Measurements from ENCODE around the gene PLEKHM2.

The PLEKHM2 gene

DNA sequence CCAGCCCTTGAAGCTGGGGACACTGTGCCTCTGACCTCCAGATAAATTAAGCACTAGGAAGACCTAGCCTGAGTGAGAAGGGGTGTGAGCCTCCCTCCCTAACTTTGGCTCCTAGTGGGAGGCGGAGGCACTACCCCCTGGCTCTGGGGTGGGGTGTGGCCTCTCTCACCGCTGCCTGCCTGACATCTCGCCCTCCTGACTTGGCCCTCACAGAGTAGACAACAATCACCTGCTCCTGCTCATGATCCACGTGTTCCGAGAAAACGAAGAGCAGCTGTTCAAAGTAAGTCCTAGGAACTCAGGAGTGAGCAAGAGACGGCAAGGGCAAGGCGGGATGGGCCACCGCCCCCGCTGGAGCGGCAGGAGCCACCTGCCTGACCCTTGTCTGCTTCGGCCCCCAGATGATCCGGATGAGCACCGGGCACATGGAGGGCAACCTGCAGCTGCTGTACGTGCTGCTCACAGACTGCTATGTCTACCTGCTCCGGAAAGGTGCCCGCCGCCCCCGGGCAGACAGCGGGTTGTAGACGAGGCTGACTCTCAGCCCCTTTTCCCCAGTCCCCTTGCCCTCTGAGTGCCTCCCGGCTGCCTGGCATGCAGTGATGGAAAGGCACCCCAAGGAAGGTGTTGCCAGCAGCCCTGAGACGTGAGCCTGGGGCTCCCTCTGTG, 43.9 kb downstream of the PLEKHM2 start:
- DNase-seq: no peak

DNA sequence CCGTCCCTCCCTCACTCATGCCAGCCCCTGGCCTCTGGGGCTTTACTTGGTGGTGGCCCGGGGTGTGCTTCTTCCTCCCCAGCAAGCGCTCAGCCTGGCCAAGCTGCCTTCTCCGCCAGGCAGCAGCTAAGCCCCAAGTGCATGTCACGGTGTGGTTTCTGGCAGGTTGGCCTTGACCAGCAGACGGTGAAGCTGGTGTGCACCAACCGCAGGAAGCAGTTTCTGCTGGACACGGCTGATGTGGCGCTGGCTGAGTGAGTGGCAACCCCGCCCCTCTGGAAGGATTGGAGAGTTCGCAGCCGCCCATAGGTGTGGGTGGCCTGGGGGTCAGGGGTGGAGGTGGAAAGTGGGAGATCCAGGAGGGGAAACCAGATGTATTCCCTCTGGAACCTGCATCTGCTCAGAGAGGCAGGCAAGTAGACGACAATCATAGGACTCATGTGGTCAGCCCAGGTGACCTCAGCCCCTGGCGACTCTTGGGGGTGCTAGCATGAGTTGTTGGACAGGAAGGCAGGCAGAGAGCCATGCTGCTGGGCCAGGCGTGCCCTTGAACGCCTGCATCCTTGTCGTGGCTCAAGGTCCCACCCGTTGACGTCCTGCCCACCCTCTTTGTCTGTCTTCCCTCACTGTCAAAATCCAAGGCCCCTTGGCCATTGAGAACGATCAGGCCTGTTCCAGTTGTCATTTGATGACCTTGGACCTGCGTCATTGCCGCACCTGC, 45.0 kb downstream of the PLEKHM2 start:
- no peak for DNase-seq

DNA sequence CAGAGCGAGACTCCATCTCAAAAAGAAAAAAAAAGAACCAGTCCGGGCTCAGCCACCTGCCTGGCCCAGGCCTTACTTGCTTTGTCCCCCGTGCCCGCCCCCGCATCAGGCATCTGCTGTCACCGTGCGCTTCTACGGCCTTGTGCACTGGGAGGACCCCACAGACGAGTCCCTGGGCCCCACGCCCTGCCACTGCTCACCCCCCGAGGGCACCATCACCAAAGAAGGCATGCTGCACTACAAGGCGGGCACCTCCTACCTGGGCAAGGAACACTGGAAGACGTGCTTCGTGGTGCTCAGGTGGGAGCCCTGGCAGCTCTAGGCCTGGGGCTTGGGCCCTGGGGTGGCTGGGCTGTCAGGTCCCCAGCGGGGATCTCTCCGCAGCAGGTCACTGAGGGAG, 46.3 kb downstream of the PLEKHM2 start:
- DNase-seq: no peak

DNA sequence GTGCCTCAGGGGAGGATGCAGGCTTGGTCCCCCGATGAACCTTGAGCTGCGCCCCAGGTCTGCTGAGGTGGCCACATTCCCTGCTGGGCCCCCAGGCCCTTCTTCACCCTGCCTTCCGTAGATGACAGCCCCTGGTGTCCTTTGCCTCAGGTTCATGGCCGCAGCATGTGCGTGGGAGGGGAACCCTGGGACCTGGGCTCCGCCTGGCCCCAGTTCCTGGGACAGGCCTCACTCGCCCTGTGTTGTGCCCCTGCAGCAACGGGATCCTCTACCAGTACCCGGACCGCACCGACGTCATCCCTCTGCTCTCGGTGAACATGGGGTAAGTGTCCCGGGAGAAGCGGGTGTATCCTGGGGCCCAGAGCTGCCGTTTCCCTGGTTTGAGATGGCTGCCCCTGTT, 46.8 kb downstream of the PLEKHM2 start:
- DNase-seq: no peak

DNA sequence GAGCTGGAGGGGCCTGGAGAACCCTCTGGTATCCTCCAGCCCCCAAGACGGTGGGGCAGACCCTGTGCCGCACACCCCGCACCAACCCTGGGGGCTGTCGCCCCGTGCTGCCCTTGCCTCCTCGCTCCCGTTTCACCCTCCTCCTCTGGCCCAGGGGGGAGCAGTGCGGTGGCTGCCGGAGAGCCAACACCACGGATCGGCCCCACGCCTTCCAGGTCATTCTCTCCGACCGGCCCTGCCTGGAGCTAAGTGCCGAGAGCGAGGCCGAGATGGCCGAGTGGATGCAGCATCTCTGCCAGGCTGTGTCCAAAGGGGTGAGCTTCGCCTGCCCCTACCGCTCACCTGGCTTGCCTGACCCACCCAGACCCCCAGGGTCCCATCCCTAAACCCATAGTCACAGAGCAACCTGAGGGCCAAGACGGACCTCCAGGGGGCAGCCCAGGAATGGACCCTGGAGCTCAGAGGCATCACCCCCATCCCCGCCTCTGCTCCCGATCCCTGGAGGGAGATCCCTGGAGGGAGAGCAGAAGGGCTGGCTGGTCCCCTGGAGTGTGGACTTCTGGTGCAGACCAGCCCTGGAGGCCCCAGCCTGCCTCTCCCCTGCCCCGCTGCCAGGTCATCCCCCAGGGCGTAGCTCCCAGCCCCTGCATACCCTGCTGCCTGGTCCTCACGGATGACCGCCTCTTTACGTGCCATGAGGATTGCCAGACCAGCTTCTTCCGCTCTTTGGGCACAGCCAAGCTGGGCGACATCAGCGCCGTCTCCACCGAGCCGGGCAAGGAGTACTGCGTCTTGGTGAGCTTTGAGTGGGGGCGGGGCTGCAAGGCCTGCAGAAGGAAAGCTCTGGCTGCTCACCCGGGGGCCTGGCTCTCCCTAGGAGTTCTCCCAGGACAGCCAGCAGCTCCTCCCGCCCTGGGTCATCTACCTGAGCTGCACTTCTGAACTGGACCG, 47.9 kb downstream of the PLEKHM2 start:
- no peak for DNase-seq

DNA sequence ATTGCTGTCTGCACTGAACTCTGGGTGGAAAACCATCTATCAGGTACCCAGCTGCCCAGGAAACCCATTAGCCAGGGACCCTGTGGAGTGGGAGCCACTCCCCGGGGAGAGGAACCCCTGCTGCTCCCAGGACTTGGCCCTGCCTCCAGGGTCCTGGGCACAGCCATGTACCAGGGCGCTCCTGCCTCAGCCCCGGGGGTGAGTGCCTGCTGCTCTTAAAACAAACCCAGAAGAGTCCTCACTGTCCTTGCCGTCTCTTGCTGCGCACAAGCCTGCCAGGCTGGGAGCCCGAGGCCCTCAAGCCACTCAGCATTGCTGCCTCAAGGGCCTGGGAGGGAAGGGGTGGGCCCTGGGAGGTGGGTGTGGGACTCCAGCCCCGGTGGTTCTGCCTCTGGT, 48.6 kb downstream of the PLEKHM2 start:
- no peak for DNase-seq

DNA sequence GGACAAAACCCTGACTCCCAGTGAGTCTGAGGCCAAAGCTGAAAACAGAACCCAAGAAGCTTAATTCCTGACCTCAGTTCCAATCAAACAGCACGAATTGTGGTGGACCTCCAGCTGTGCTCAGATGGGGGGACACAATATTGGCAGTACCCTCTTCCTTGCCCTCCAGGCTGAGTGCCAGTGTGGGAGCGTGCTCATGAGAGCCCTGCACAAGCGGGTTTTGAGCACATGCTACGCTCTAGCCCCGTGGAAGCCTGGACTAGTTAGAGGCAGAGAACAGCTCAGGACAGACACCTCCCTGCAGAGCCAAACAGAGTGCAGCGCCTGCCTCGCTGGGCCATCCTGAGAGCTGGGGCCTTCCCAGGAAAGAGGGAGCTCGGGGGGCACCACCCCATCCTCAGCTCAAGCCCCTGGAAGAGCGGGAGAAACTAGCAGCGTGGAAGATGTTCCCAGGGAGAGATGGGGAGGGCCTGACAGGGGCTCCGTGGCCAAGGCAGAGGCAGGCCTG, 49.2 kb downstream of the PLEKHM2 start:
- no peak for DNase-seq

DNA sequence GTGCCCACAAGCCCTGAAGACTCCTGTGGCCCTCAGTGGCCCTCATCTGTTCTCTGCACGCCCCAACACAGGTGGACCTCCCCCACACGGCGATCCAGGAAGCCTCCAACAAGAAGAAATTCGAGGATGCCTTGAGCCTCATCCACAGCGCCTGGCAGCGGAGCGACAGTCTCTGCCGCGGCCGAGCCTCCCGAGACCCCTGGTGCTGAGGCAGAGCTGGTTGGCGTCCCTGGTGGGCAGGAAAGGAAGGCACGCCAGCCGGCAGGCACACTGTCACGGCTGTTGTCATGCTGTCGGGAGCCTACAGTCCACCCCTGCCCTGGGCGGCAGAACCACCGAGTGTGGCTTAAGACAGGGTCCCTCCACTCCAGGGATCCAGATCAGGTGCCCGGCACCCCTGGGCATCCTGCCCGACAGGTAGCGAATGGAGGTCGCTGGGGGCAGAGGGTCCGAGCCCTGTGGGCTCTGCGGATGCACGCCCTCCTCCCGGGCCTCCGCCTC, 49.7 kb downstream of the PLEKHM2 start:
- DNase-seq: no peak

DNA sequence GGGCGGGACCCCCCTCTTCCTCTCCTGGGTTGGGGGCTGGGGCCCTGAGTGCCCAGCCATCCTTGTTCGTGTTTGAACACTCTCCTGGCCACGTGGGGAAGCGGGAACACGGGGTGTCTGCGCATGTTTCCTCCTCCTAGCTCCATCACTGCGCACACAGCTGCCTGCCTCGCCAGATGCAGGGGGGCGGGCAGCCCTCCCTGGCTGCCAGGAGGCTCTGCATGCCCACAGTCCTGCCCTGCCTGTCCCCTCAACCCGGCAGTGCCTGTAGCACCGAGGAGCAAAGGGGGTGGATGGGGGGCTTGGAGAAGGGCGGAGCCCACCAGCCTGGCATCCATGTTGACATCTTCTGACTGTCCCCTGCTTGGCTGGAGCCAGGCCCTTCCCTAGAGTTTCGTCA, 50.2 kb downstream of the PLEKHM2 start:
- no peak for DNase-seq

DNA sequence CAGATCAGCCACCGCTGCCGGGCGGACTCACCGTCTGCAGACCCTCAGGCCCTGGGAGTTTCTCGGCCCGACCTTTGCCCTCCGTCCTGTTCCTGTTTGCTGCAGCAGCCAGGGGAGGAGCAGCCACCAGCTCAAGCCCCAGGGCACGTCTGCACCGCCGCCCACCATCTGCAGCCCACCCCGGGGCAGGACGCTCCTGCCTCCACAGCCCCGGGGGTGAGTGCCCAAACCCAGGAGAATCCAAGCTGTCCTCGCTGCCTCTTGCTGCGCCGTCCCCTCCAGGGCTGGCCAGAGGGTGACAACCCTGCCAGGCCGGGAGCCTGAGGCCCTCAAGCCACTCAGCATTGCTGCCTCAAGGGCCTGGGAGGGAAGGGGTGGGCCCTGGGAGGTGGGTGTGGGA, 50.8 kb downstream of the PLEKHM2 start:
- no peak for DNase-seq

DNA sequence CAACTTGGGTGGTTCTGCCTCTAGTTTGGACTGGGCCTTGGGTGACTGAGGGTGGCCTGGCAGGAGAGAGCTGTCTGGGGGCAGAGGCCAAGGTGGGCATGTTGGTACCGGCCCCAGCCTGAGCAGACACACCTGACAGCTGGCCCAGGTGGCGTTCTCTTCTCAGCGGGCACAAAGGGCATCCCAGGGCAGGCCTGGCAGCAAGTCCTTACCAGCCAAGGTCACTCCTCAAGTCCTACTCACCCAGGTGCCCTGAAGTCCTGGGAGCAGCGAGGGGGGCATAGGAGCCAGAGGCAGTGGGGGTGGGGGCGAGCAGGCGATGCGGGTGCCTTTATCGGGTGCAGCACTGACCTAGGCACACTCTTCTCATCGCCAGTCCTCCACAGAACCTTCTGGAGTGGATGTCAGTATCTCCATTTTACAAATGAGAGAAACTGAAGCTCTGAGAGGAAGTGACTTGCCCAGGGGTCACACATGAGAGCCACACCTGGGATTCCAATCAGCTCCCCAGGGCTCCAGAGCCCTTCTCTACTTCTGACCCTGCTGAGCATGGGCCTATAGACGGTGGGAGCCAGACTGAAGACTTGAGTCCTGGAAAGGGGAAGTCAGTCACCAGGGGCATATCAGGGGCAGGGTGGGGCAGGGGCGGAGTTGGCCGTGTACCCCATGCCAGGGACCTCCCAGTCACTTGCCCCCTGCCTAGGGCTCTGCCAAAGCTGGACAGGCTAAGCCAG, 51.4 kb downstream of the PLEKHM2 start:
- DNase-seq: no peak

DNA sequence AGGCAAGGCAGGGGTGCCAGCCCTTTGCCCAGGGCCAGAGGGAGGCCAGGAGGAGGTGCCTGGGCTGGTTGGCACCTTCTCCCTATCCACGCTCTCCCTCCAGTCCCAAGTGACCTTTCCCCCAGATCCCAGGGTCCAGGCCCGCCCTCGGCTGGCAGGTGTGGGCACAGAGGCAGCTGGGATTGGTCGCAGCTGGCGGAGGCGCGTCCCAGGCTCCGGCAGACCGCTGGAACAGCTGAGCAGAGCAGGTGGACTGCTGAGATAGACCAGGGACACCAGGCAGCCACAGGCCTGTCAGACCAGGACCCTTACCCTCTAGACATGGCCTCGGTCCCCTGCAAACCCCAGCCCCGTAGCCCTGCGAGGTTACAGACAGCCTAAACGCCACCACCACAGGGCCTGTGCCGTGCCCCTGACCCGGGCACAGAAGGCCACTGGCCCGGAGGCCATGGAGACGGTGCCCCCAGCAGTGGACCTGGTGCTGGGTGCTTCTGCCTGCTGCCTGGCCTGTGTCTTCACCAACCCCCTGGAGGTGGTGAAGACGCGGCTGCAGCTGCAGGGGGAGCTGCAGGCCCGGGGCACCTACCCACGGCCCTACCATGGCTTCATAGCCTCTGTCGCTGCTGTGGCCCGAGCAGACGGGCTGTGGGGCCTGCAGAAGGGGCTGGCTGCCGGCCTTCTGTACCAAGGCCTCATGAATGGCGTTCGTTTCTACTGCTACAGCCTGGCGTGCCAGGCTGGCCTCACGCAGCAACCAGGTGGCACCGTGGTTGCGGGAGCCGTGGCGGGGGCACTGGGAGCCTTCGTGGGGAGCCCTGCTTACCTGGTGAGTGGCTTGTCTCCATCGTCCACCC, 52.1 kb downstream of the PLEKHM2 start, which contains the start of gene SLC25A34:
SLC25A34 (plus strand) TSS at position 221 of the 854 bp plus-strand sequence; CDS start at position 449, 228 bp downstream.
- DNase-seq: no peak

DNA sequence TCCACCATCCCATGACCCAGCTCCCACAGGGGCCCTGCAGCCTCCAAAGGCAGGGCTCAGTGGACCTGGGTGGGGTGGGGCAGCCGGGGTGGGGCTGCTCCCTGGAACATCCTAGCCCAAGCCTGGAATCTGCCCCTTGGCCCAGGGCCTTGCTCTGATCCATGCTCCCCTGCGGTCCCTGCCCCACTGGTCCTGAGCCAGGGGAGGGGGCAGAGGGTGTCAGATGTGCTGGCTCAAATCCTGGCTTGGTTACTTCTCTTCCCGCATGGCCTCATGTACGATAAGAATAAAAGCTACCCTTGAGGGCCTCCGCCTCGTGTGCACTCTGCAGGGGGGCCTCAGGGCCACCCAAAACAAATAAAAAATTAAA, 52.8 kb downstream of the PLEKHM2 start:
- DNase-seq: no peak

DNA sequence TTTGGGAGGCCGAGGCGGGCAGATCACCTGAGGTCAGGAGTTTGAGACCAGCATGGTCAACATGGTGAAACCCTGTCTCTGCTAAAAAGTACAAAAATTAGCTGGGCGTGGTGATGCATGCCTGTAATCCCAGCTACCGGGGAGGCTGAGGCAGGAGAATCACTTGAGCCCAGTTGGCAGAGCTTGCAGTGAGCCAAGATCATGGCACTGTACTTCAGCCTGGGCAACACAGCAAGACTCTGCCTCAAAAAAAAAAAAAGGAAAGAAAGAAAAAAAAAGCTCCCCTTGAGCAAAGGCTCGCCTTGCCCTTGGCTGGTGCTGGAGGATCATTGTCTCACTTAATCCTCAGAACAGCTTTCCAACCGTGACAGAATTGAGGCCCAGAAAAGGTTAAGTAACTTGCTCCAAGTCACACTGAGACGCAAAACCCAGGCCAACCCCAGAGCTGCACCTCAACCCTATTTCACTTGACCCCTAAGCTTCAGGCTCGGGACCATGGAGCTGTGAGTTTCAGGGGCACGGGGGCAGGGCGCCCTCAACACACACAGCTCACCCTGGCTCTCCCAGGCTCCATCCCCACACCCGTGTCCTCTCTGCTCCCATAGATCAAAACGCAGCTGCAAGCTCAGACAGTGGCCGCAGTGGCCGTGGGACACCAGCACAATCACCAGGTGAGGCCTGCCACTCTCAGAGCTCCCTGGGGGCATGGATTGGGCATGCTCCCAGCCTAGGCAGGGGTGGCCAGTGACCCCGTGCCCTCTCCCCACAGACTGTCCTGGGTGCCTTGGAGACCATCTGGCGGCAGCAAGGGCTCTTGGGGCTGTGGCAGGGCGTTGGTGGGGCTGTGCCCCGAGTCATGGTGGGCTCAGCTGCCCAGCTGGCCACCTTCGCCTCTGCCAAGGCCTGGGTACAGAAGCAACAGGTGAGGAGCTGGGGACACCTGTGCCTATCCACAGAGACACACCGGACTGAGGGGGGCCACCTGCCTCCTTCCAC, 53.5 kb downstream of the PLEKHM2 start:
- no peak for DNase-seq

DNA sequence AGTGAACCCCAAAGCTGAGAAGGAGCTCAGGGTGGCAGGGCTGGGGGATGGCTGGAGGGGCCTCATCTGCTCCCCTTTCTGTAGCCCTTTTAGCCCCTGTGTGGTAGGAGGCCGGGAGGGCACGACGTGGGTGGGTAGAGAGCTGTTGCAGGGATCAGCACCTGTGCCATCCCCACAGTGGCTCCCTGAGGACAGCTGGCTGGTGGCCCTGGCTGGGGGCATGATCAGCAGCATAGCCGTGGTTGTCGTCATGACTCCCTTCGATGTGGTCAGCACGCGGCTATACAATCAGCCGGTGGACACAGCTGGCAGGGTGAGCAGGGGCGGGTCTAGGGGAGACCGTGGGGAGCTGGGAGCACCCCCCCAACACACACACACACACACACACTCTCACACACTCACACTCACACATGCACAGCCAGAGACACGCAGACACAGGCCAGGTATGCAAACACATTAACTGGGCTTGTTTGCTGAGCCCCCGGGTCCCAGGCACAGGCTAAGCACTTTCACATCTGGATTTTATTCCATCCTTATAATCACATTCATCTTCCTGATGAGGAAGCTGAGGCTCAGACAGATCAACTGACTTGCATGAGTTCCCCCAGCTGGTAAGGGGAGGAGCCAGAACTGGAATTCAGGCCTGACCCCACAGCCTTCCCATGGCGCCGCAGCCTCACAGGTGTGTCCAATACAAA, 54.4 kb downstream of the PLEKHM2 start:
- no peak for DNase-seq

DNA sequence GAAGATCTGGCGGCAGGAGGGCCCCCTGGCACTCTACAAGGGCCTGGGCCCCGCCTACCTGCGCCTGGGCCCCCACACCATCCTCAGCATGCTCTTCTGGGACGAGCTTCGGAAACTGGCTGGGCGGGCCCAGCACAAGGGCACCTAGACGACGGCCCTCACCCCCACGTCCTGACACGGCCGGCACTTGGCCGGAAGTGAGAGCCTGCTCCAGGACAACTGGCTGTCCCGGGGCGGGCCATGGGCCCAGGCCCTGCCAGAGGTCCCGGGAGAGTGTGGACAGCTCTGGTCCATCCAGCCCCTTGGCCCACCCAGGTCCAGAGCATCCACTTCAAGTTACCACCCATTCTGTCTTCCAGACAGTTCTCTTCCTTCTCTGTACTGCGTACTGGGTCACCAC, 55.1 kb downstream of the PLEKHM2 start:
- DNase-seq: no peak

DNA sequence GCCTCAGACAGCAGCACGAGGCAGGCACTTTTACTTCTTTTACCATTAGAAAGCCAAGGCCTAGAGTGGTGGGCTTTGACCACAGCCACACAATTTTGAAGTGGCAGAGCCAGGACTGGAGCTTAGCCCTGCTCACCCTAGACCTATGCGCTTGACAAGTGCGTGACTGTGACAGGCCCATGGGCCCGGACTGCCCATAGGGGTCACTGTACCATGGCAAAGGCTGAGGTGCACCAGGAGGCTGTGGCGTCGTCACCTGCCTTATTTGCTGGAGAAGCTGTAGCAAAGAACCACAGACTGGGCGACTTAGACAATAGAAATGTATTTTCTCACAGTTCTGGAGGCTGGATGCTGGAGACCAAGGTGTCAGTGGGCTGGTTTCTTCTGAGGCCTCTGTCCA, 55.6 kb downstream of the PLEKHM2 start:
- DNase-seq: no peak

DNA sequence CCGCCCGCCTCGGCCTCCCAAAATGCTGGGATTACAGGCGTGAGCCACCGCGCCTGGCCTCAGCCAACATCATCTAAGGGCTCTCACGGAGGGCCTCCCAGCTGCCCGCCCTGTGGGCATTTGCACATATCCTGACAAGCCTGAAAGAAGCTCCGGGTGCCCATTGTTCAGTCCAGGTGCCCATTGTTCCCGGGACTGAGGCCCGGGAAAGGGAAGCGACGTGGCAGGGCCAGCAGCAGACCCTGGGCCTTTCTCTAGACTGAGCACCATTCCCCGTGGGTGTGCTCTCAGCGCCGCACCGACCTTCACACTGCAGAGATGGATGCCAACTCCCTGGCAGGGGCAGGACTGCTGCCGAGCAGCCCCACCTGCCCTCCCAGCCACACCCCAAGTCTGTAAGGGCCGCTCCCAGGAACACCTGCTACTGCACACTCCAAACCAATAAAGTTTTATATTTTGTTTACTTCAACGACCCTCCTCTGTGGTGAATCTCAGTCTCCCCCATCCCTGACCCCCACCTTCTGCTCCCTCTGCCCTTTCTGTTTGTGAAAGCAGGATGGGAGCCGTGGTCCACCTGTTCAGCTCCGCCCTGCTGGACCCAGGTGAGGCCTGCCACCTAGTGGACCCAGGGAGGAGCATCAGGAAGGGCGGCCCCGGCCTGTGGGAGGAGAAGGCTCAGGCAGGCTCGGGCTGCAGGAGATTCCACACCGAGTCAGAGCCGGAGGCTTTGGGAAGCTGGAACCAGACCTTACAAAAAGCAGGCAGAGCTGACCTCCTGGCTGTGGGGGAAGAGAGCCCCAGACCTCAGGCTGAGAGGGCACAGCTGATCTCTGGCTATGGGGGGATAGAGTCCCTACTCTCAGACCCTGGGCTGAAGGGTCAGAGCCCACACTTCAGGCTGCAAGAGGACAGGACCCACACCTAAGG, 57.1 kb downstream of the PLEKHM2 start:
- DNase-seq: peak; percentile 75
